Mucosa of gallbladder (tissue), 1 donor: ENCODE results near the gene PIK3C2B. TPM values are rescaled to one million over a fixed set of nuclear protein-coding genes. Genes with fewer than 3 reads are reported as not detected.

Experiments used
- total RNA-seq: library from RNA; stranded (reverse); gene quantifications from one replicate; pipeline ENCODE4 v1.2.1, GENCODE V29; 2021
- donor health status: DM: no; HTN: no; CAD: no.

PIK3C2B gene
- total RNA-seq, 1 donor from 2014 or later: 64.6 TPM

Other genes with a start within 250 kb of the PIK3C2B start
- gene PLEKHA6, start 134.9 kb downstream of the PIK3C2B start, total RNA-seq: 115 TPM
- gene PPP1R15B, start 83.0 kb downstream of the PIK3C2B start, total RNA-seq: 38.8 TPM
- 64.5 TPM for gene MDM4, start 21.6 kb upstream of the PIK3C2B start, total RNA-seq
- 2.4 TPM for gene LRRN2, start 190.9 kb upstream of the PIK3C2B start, total RNA-seq